Keratinocyte (primary cell): ENCODE measurements around the gene ZNF423. TPM values are rescaled to one million over a fixed set of nuclear protein-coding genes. Genes with fewer than 3 reads are reported as not detected.

ENCODE experiments used
- DNase-seq: peaks from one replicate; pipeline ENCODE4 v3.0.0-alpha.2; 2011; ENCODE audit warnings: low read depth, missing footprints, low spot score
- FAIRE-seq: peaks from 2 replicates; lab custom pipeline; 2011; peaks lifted over from hg19 to GRCh38; lab: Jason Lieb, UNC
- H2AFZ ChIP-seq: 2 replicates; pipeline ENCODE4 v1.6.0; 2012; ENCODE audit warnings: low read length, control low read depth, inconsistent platforms; ENCODE audit not compliant: control insufficient read depth
- H3K27ac ChIP-seq: 2 replicates; pipeline ENCODE4 v1.5.1; 2011; ENCODE audit warnings: low read length; ENCODE audit not compliant: control insufficient read depth, insufficient read depth
- H3K27me3 ChIP-seq: 3 replicates; pipeline ENCODE4 v1.6.0; 2011; ENCODE audit warnings: low read length; ENCODE audit not compliant: control insufficient read depth, insufficient read depth; ENCODE audit errors: extremely low read depth
- H3K36me3 ChIP-seq, 2 experiments: 2 replicates in 1 of 2; 3 replicates in 1 of 2; pipeline ENCODE4 v1.5.1; 2011; ENCODE audit warnings: low read length in 2 of 2, mild to moderate bottlenecking in 1 of 2; ENCODE audit not compliant: control insufficient read depth in 2 of 2, insufficient read depth in 2 of 2; ENCODE audit errors: extremely low read depth in 1 of 2
- H3K4me1 ChIP-seq: 3 replicates; pipeline ENCODE4 v1.5.1; 2011; ENCODE audit warnings: low read length; ENCODE audit not compliant: control insufficient read depth, insufficient read depth; ENCODE audit errors: extremely low read depth
- H3K4me2 ChIP-seq: 3 replicates; pipeline ENCODE4 v1.6.0; 2011; ENCODE audit warnings: low read depth, low read length; ENCODE audit not compliant: control insufficient read depth, insufficient read depth; ENCODE audit errors: extremely low read depth
- H3K4me3 ChIP-seq, 3 experiments: fragments of 200-600 bp in 1 of 3; sonication (generic) in 1 of 3; 2 replicates in 2 of 3; 3 replicates in 1 of 3; pipeline ENCODE4 v1.5.1; 2011 to 2016; ENCODE audit warnings: low read length in 3 of 3, mild to moderate bottlenecking in 3 of 3, control low read depth in 2 of 3, inconsistent platforms in 1 of 3, low read depth in 1 of 3, mixed read lengths in 1 of 3, mixed run types in 1 of 3, moderate library complexity in 1 of 3; ENCODE audit not compliant: control insufficient read depth in 2 of 3, insufficient read depth in 2 of 3; ENCODE audit errors: extremely low read depth in 1 of 3
- H3K79me2 ChIP-seq: 2 replicates; pipeline ENCODE4 v1.6.0; 2012; ENCODE audit warnings: low read length; ENCODE audit not compliant: control insufficient read depth, insufficient read depth
- H3K9ac ChIP-seq: 3 replicates; pipeline ENCODE4 v1.6.0; 2011; ENCODE audit warnings: low read length; ENCODE audit not compliant: control insufficient read depth, insufficient read depth; ENCODE audit errors: extremely low read depth
- H3K9me1 ChIP-seq: 3 replicates; pipeline ENCODE4 v1.6.0; 2011; ENCODE audit warnings: low read length; ENCODE audit not compliant: control insufficient read depth, insufficient read depth; ENCODE audit errors: extremely low read depth
- H3K9me3 ChIP-seq: 2 replicates; pipeline ENCODE4 v1.5.1; 2012; ENCODE audit warnings: low read depth, low read length; ENCODE audit not compliant: control insufficient read depth
- H4K20me1 ChIP-seq: 3 replicates; pipeline ENCODE4 v1.6.0; 2011; ENCODE audit warnings: low read length; ENCODE audit not compliant: control insufficient read depth, insufficient read depth; ENCODE audit errors: extremely low read depth
- CTCF ChIP-seq, 3 experiments: IDR thresholded peaks in 1 of 3; conservative IDR thresholded peaks in 1 of 3; optimal IDR thresholded peaks in 1 of 3; 2 replicates in 2 of 3; 3 replicates in 1 of 3; pipeline versions ENCODE3 to v1.5.1; 2011; ENCODE audit warnings: low read length in 3 of 3, mild to moderate bottlenecking in 3 of 3, moderate library complexity in 2 of 3, control low read depth in 1 of 3, inconsistent platforms in 1 of 3; ENCODE audit not compliant: insufficient read depth in 2 of 3; ENCODE audit errors: extremely low read depth in 1 of 3
- EZH2 ChIP-seq: IDR thresholded peaks from one replicate; pipeline ENCODE4 v1.6.1; 2012; ENCODE audit warnings: inconsistent platforms, mild to moderate bottlenecking, low read length, moderate library complexity
- dilution Hi-C: fragments of 300-500 bp; cut with MboI; formaldehyde crosslinking; loops from one replicate; pipeline ENCODE4 v1.7.0; 2020; ENCODE audit warnings: low sequenced_read_pairs; ENCODE audit not compliant: extremely low pct_ligation_motif_present
- polyA plus RNA-seq, 5 experiments: library from polyadenylated mRNA; depleted of rRNA in 3 of 5; stranded (reverse) in 3 of 5; stranded (forward) in 1 of 5; unstranded in 1 of 5; fragments of >200 nt; gene quantifications; 1 replicate in 1 of 5; 2 replicates in 3 of 5; 3 replicates in 1 of 5; pipeline versions ENCODE4 v1.2.1 to v1.2.3, GENCODE V29; 2011 to 2012; ENCODE audit warnings: missing spikeins in 2 of 5, low read depth in 1 of 5, low replicate concordance in 1 of 5

ZNF423 gene
- polyA plus RNA-seq, 1 donor (not counting 4 experiments of a cell fraction or from before 2014, with no cell fraction given) = 0.05 TPM

- Histone ChIP-seq H3K9me1 (no peaks in the 10 kb centered on the region), H3K79me2 (no peaks in the 10 kb centered on the region), H3K27me3 (peaks cover 3% of the 10 kb centered on the region), H3K4me3 (no peak overlapping the region), H3K4me1 (no peaks in the 10 kb centered on the region), H2AFZ (no peak overlapping the region), H3K4me2 (no peak overlapping the region), H3K36me3 (no peaks in the 10 kb centered on the region), H3K9me3 (peaks cover 2% of the 10 kb centered on the region), H3K27ac (no peak overlapping the region), H3K9ac (no peak overlapping the region), H4K20me1 (no peaks in the 10 kb centered on the region)
- dilution Hi-C loops = no loop called here
- no peak for DNase-seq
- FAIRE-seq = no peak
- TF ChIP-seq CTCF (optimal IDR thresholded peaks at IDR 0.05 in 1 of 3, IDR thresholded peaks at IDR 0.05 in 1 of 3, conservative IDR thresholded peaks at IDR 0.05 in 1 of 3; ENCODE audit: extremely low read depth in 1 of 3, insufficient read depth in 2 of 3, low read length in 3 of 3) (no peak), EZH2 (no peak)
Measured at GRCh38 chr16:49638673-49639610, 217.0 kb downstream of the ZNF423 start.

GRCh38 chr16:49637933-49638672 lies 217.8 kb downstream of the ZNF423 start:
- FAIRE-seq = no peak
- H3K9ac ChIP-seq = no peak overlapping the region
- no peak for DNase-seq
- H3K27ac ChIP-seq = no peak overlapping the region
- no peak overlapping the region for H3K4me3 ChIP-seq
- H3K27me3 ChIP-seq = peaks cover 3% of the 10 kb centered on the region
- no peaks in the 10 kb centered on the region for H3K79me2 ChIP-seq
- peaks cover 2% of the 10 kb centered on the region for H3K9me3 ChIP-seq
- no peak overlapping the region for H3K4me2 ChIP-seq
- H3K36me3 ChIP-seq = no peaks in the 10 kb centered on the region
- no peaks in the 10 kb centered on the region for H3K9me1 ChIP-seq
- no peaks in the 10 kb centered on the region for H4K20me1 ChIP-seq
- TF ChIP-seq CTCF (optimal IDR thresholded peaks at IDR 0.05 in 1 of 3, IDR thresholded peaks at IDR 0.05 in 1 of 3, conservative IDR thresholded peaks at IDR 0.05 in 1 of 3; ENCODE audit: extremely low read depth in 1 of 3, insufficient read depth in 2 of 3, low read length in 3 of 3) (no peak), EZH2 (no peak)
- no peak overlapping the region for H2AFZ ChIP-seq
- no peaks in the 10 kb centered on the region for H3K4me1 ChIP-seq
- dilution Hi-C loops = no loop called here
